HS-5 (cell line): ENCODE data around the gene CASQ1.

Source experiments
- DNase-seq: peaks from one replicate; pipeline ENCODE4 v3.0.0-alpha.2; 2012; ENCODE audit warnings: low read depth

Gene CASQ1

DNA sequence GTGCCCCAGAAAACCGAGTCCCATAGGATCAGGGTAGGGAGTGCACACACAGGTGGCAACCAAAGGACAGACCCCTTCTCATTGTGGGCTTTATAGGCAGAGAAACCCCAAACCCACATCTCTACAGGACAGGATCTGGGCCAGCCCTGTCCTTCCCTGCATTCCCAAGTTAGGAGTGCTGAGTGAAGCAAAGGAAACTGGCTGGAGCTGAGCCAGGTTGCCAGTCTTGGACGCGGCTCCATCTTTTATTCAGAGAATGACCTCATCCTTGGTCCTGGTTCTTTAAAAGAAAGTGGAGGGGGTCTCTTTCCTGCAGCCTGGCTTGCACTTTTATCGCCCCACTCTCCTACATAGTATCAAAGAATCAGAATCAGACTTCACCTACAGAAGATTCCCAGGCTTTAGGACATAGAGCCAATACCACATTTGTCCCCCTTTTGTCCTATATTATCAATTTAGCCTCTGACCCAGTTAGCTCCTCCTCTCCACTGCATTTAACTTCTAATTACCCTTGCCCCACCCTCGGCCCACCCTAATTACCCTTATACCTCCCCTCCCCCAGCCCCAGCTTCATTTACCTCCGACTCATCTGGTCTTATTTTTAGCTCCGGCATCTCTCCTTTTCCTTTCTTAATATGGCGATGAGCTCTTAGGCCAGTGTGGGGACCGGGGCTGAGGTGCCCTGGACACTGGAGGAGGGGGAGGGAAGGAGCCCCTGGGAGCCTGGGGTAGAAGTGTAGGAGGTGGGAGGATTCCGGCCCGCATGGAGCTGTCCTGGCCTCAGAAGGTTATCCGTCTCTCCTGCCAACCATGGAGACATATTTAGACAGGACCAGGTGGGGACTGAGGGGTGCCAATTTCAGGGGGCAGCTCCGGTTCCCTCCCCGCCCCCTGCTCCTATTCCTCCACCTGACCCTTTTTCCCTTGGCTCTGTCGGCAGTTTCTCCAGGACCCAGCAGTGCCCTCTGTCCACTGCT, at the start of gene CASQ1:
TSS of gene CASQ1 (plus strand) at position 927 of the 977 bp plus-strand sequence. CDS start 177 bp downstream, outside the sequence.
- DNase-seq, result no peak

DNA sequence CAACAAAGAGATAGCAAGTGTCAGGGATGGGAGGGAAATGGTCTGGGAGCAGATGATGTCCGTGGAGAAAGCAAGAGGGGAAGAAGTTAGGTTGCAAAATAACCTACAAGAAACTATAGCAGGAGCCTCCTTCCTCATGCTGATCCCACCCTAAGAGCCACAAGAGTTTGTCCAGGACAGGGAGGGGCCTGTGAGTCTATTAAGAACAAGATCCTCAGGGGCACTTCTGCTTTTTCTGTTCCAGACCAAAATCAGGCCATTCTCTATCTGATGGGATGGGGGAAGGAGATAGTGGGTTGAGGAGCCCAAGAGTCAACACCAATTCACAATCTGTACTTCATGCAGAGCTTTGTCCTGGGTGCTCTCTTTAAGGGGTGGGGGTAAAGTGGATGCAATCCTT, 46.7 kb upstream of the CASQ1 start:
- no peak for DNase-seq

DNA sequence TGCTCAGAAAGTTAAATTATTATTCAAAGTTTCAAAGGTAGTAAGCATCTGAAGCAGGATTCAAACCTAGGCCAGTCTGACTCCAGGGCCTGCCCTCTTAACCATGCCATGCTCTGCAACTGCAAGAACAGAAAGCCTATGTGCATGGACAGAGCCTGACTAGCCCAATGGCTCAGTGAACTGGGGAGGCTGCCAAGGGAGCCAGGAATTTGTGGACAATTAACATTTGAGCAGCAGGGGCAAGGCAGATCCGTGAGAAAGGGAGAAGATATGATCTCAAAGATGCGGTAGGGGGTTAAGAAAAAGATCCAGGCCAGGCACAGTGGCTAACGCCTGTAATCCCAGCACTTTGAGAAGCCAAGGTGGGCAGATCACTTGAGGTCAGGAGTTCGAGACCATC, 45.5 kb upstream of the CASQ1 start:
- no peak for DNase-seq

DNA sequence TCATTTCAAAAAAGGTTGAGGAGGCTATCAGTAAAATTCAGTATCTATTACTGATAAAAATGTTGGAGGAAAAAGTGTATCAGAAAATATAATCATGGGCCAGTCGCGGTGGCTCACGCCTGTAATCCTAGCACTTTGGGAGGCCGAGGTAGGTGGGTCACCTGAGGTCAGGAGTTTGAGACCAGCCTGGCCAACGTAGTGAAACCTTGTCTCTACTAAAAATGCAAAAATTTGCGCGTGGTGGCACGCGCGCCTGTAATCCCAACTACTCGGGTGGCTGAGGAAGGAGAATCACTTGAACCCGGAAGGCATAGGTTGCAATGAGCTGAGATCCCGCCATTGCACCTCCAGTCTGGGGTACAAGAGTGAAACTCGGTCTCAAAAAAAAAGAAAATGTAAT, 44.3 kb upstream of the CASQ1 start:
- no peak for DNase-seq

DNA sequence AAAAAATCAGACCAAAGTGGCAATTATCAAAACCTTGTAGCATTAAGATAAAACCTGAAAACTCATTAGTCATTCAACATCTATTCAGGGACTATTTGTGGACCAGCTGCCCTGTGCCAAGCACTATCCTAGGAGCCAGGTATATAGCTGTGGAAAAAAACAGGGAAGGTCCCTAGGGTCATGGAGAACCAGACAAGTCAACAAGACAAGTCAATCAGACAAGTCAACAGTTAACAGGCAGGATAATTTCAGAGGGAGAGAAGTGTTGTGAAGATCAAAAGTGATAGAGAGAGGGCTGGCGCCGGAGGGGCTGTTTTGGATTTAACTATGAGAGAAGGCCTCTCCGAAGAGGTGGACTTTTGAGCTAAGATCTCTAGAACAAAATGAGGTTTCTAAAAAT, 42.3 kb upstream of the CASQ1 start:
- DNase-seq, result no peak

DNA sequence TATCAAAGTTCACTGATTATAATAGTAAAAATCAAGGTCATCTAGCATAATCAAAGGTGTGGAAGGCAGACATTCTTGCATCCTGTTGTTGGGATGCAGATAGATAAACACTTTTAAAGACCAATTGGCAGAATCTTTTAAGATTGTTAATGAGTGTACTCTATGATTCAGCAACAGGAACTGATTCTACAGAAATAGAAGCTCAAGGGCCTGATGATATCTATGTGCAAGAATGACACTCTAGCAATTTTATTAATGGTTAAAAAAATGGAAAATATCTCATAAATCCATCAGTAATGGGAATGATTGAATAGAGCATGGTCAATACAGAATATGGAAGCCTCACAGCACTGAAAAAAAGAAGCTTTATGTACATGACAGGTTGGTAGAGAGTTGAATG, 41.1 kb upstream of the CASQ1 start:
- DNase-seq, result no peak

DNA sequence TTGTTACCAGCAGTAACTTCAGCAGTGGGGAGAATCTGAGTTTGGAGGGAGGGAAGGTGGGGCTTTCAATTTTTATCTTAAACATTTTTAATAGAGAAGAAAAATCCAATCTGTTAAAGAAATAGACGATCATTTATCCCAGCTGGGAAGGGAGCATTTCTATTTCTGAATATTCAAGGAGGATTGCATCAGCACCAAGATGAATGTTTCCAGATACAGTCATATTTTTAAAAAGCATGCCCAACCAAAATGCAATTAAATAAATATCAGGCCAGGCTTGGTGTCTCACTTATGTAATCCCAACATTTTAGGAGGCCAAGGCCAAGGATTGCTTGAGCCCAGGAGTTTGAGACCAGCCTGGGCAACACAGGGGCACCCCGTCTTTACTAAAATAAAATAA, 40.7 kb upstream of the CASQ1 start:
- peak; percentile 32 for DNase-seq

DNA sequence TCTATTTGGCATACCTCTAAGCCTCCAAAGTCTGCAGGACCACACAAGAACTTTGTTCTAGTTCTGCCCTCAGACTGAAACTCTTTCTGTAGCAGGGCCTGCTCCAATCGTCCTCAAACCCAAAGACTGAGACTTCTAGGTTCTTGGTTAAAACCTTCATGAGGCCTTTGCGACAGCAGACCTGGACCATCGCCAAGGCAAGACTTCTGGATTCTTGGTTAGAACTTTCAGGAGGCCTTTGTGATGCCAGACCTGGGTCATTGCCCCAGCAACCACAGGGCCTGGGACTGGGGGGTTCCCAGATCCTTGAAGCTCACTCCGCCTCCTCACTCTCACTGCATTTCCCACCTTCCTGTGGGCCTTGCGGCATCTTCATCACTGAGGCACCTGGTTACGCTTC, 39.1 kb upstream of the CASQ1 start, which contains the start of gene ATP1A4:
TSS of gene ATP1A4 (plus strand) at position 301 of the 400 bp plus-strand sequence. CDS start 438 bp downstream, outside the sequence.
- no peak for DNase-seq

DNA sequence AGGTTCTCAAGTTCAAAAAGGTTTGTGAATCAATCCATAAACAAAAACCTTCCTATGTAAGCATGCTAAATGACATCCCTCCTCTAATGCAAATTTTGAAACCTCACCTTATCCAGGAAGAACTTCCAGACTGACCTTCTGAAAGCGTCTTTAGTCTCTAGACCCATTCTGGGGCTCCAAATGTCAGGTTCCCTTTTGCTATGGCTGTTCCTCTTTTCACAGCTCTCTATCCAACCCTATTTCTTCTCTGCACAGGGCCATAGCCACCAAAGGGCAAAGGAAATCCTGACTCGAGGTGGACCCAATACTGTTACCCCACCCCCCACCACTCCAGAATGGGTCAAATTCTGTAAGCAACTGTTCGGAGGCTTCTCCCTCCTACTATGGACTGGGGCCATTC, 35.6 kb upstream of the CASQ1 start:
- no peak for DNase-seq

DNA sequence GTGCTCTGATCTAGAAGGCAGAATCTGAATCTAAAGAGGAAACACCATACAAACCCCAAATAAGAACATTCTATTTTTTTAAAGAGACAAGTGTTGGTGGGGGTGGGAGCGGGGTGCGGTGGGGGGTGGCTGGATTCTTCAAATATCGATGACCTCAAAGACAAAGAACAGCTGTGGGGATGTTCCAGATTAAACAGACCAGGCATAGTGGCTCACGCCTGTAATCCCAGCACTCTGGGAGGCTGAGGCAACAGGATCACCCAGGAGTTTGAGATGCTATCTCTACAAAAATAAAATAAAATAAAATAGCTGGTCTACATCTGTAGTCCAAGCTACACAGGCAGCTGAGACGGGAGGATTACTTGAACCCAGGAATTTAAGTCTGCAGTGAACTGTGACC, 34.0 kb upstream of the CASQ1 start:
- DNase-seq, result no peak

DNA sequence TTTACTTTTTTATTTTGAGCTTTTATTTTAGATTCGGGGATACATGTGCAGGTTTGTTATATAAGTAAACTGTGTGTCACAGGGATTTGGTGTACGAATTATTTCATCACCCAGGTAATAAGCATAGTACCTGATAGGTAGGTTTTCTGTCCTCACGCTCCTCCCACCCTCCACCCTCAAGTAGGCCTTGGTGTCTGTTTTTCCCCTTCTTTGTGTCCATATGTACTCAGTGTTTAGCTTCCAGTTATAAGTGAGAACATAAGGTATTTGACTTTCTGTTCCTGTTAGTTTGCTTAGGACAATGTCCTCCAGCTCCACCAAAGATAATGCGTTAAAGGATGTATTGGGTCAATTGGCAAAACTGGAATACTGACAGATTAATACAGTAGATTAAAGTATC, 33.2 kb upstream of the CASQ1 start:
- DNase-seq, result no peak

DNA sequence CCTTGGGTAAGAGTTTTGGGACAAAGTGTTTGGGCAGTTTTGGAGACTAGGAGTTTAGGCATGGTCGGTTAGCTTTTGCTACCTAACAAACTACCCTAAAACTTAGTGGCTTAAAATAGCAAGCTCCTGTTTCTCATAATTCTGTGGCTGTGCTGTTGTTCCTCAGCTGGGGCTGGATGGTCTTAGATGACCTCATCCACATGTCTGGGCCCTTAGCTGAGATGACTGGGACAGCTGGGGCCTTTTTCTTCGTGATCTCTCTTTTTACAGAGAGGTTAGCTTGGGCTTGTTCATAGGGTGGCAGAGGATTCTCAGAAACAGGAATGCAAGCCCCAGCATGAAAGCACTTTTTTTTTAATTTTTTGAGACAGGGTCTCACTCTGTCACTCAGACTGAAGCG, 32.3 kb upstream of the CASQ1 start:
- DNase-seq, result no peak

DNA sequence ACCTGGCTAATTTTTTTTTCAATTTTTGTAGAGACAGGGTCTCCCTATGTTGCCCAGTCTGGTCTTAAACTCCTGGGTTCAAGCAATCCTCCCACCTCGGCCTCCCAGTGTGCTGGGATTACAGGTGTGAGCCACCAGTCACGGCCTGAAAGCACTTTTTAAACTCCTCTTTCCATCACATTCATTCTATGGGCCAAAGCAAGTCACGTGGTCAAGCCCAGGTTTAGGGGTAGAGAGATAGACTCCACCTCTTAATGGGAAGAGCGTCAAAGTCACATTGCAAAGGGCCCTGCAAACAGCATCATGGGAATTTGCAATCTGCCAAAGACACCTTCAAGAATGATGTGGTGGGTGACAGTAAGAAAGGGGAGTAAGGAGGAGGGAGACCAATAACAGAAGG, 31.8 kb upstream of the CASQ1 start:
- DNase-seq, result no peak

DNA sequence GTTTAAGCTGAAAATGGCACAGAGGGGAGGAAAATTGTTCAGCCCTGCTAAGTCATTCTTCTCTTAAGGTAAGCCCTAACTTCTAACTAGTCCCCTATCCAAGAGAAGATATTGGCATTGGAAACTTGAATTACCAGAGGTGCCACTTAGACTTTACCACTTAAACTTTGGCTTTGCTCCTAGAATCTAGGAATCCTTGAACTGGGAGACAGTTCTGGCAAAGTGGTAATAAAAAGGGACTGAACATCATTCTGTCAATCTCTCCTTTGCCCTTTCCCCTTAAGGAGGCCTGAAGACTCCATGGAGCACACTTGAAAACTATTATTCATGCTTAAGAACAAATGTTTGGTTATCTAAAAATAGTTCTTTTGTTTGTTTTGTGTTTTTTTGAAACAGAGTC, 30.5 kb upstream of the CASQ1 start:
- DNase-seq, result no peak

DNA sequence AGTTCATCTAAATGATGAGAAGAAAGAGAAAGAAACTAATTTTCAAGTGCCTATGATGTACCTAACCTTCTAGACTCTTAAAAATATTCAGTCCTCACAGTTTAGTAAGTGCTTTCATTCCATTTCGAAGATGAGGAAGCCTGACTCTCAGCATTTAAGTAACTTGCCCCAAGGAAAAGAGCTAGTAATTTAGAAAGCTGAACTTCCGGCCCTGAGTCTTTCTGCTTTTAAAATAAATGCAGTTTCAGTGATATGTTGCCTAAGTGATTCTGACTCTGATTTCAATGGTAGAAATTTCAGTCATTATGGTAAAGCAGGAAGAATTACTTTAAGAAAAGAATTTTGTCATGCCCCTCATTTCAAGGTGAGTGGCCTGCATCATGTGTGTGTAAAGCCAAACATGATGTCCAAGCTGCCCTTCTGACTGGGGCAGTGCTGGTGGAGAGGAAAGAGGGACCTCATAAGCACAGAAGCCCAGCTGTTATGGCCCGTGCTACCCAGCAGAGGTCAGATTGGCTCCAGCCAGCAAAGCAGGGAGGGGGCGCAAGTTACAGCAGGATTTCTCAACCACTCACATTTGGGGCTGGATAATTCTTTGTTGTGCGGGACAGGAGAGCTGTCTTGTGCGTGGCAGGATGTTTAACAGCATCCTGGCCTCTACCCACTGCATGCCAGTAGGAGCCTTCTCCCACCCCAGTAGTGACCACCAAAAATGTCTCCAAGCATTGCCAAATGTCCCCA, 28.2 kb upstream of the CASQ1 start:
- no peak for DNase-seq

DNA sequence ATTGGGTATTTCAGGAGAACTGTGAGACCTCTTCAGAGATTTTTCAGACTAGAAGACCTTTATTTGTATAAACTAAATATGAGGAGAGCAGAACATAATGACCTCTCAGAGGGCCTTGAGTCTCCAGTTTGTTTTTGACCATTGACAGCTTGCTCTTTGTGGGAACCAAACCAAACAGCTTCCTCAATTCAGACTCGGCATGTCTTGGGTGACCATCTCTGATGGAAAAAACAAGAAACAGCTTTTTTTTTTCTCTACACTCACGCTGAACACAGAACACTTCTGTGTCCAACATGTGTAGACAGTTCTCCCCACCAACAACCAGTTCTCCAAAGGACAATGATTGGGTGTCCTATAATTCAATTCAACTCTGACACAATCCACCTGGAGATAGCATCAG, 27.4 kb upstream of the CASQ1 start:
- DNase-seq, result no peak

DNA sequence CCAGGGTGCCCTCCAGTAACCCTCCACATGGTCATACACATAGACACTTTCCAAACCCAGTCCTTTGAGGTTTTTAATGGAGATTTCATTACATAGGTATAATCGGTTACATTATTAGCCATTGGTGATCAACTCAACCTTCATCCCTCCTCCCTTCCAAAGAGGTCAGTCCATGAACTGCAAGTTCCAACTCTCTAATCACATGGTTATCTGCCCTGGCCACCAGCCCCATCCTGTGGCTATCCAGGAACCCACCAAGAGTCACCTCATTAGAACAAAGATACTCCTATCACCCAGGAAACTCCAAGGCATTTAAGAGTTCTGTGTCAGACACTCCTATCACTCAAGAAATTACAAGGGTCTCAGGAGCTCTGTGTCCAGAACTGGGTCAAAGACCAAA, 26.8 kb upstream of the CASQ1 start:
- no peak for DNase-seq

DNA sequence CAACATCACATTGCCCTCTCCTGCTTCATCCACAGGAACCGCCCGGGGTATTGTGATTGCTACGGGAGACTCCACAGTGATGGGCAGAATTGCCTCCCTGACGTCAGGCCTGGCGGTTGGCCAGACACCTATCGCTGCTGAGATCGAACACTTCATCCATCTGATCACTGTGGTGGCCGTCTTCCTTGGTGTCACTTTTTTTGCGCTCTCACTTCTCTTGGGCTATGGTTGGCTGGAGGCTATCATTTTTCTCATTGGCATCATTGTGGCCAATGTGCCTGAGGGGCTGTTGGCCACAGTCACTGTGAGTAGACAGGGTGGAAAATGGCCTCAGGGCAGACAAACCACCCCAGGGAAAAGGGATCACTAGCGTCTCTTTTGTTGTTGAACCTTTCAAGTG, 26.3 kb upstream of the CASQ1 start:
- no peak for DNase-seq

DNA sequence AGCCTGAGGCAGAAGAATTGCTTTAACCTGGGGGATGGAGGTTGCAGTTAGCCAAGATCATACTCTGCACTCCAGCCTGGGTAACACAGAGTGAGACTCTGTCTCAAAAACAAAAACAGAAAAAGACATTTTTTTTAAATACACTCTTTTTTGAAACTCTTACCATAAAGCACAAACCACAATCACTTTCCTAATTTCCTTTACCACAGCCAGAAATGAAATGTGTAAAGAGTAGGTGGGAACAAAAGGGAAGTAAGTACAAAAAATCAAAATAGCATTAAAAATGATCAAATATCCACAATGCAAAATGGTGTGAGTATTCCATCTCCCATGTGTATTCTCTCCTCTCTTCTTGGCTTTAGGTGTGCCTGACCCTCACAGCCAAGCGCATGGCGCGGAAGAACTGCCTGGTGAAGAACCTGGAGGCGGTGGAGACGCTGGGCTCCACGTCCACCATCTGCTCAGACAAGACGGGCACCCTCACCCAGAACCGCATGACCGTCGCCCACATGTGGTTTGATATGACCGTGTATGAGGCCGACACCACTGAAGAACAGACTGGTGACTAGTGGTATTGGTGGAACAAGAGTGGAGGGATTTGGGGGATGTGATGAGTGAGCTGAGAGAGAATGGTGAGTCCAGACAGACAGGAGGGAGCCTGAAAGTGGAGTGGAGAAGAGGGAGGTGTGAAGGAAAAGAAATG, 24.1 kb upstream of the CASQ1 start:
- DNase-seq, result no peak

DNA sequence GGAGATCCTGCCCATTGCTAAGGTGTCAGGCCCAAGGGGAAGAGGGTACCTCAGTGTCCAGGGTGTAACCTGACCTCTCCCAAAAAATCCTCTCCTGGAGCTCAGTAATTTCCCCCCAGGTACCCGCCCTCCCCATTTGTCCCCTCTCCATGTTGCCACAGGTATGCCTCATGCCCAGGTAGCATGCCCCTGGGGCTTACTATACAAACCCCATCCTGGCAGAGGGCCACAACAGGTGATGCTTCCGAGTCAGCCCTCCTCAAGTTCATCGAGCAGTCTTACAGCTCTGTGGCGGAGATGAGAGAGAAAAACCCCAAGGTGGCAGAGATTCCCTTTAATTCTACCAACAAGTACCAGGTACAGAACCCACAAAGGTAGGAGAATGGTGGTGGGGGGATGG, 23.3 kb upstream of the CASQ1 start:
- DNase-seq, result no peak

DNA sequence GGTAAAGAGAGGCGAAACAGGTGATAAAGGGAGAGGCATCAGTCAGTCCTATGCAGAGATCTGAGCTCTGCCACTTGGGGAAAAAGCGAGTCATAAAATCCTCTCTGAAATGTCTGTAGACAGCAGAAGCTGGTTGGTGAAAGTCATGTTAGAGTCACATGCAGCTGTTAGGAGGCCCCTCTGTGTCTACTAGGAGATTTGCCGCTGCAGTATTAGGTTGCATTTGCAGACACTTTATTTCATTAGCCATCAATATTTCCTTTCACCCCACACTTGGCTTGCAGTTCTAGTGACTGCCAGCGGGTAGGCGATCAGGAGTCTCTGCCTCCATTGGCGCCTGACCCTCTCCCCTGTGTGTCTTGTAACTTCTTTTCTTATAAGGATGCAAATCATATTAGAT, 22.8 kb upstream of the CASQ1 start:
- DNase-seq, result no peak

DNA sequence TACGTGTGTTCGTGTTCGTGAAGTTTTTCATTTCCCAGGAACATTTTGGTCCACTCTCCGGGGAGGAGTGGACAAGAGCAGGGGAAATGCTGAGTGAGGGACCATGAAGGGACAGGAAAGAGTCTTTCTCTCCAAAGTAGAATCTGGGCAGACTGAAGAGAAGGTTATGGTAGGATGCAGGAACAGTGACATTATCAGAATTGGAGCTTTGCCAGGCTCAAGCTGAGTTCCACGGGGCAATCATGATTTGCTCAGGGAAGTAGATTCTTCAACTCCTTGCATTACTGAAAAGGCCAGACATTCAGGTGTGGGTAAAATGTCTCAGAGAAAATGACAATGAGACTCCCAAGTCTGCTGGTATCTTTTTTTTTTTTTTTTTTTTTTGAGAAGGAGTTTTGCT, 22.4 kb upstream of the CASQ1 start:
- no peak for DNase-seq
